Hepatocyte (in vitro differentiated cells): ENCODE results near the gene OOSP1. TPM values are rescaled to one million over a fixed set of nuclear protein-coding genes. Genes with fewer than 3 reads are reported as not detected.

Experiments
- DNase-seq: peaks from one replicate; pipeline ENCODE4 v3.0.0-alpha.2; 2016; ENCODE audit warnings: low spot score
- H2AFZ ChIP-seq: fragments of 200-600 bp; sonication (generic); 2 replicates; pipeline ENCODE4 v1.6.0; 2016; ENCODE audit warnings: antibody characterized with exemption, mild to moderate bottlenecking
- H3K27ac ChIP-seq: fragments of 200-600 bp; sonication (generic); 2 replicates; pipeline ENCODE4 v1.5.1; 2016; ENCODE audit warnings: mild to moderate bottlenecking
- H3K27me3 ChIP-seq: fragments of 200-600 bp; sonication (generic); 2 replicates; pipeline ENCODE4 v1.6.1; 2016
- H3K36me3 ChIP-seq: fragments of 200-600 bp; sonication (generic); replicated peaks from 2 replicates; pipeline ENCODE4 v1.5.1; 2016; ENCODE audit warnings: low read depth; ENCODE audit not compliant: insufficient read depth
- H3K4me1 ChIP-seq: fragments of 200-600 bp; sonication (generic); 2 replicates; pipeline ENCODE4 v1.5.1; 2016; ENCODE audit warnings: mild to moderate bottlenecking, moderate library complexity; ENCODE audit not compliant: insufficient read depth
- H3K4me2 ChIP-seq: fragments of 200-600 bp; sonication (generic); 2 replicates; pipeline ENCODE4 v1.6.0; 2016
- H3K4me3 ChIP-seq: fragments of 200-600 bp; sonication (generic); 2 replicates; pipeline ENCODE4 v1.5.1; 2016; ENCODE audit warnings: mild to moderate bottlenecking
- H3K79me2 ChIP-seq: fragments of 200-600 bp; sonication (generic); 2 replicates; pipeline ENCODE4 v1.6.0; 2017; ENCODE audit warnings: mild to moderate bottlenecking
- H3K9me2 ChIP-seq: fragments of 200-600 bp; sonication (generic); replicated peaks from 2 replicates; pipeline ENCODE4 v1.6.0; 2017; ENCODE audit warnings: mild to moderate bottlenecking; ENCODE audit not compliant: insufficient read depth
- H3K9me3 ChIP-seq: fragments of 200-600 bp; sonication (generic); 2 replicates; pipeline ENCODE4 v1.5.1; 2016; ENCODE audit warnings: low read depth, mild to moderate bottlenecking
- H4K20me1 ChIP-seq: fragments of 200-600 bp; sonication (generic); 2 replicates; pipeline ENCODE4 v1.6.0; 2016; ENCODE audit warnings: mild to moderate bottlenecking; ENCODE audit not compliant: insufficient read depth, poor library complexity, severe bottlenecking
- EZH2 ChIP-seq: fragments of 200-600 bp; sonication (generic); IDR thresholded peaks from 2 replicates; pipeline ENCODE4 v1.6.1; 2016; ENCODE audit warnings: antibody characterized with exemption, mild to moderate bottlenecking, borderline replicate concordance
- EZH2phosphoT487 ChIP-seq: fragments of 200-600 bp; sonication (generic); IDR thresholded peaks from one replicate; pipeline ENCODE4 v1.6.1; 2018; ENCODE audit warnings: antibody characterized with exemption, mild to moderate bottlenecking, low read depth, moderate library complexity; ENCODE audit not compliant: unreplicated experiment, severe bottlenecking
- WGBS: methylation state at CpG from one replicate; pipeline ENCODE4 v1.1.6; 2016; ENCODE audit warnings: low lambda C conversion rate; ENCODE audit errors: missing lambda C conversion rate; 5-methylcytosine and 5-hydroxymethylcytosine counted together
- polyA plus RNA-seq: library from polyadenylated mRNA; unstranded; fragments of >200 nt; fragmentation: Nextera tagmentation; extraction: Ambion mirVana; gene quantifications from 2 replicates; pipeline ENCODE4 v1.2.1, GENCODE V29; 2016
- total RNA-seq: library from RNA; depleted of rRNA; stranded (reverse); fragments of >200 nt; gene quantifications from 2 replicates; pipeline ENCODE4 v1.2.3, GENCODE V29; 2014
- TF ChIP-seq, protein P1 (sequence below): fragments of 200-600 bp; sonication (generic); IDR thresholded peaks from 2 replicates; pipeline ENCODE4 v1.5.1; 2016; ENCODE audit warnings: antibody characterized with exemption, mild to moderate bottlenecking; ENCODE audit not compliant: poor library complexity

Gene OOSP1
- total and polyA plus RNA-seq, 2 experiments from 2014 or later = not detected

DNA sequence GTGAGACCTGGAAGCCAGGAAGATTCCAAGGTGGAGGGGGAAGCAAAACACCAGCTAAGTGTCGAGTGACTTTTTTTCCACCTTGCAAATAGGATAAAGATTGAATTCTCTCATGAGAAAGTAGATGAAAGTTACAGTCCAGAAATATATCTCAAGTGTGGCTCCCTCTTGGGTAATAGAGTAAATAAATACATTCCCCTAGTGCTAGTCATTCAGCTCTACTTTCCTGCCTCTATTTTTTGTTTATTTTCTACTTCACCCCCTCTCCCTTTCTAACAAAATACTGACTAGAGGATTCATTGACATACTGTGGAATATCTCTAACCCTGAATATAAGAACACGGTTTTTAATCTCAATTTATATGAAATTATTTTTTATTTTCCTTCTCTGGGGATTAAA lies 59.6 kb downstream of the OOSP1 start:
- H3K36me3 ChIP-seq = no peaks in the 10 kb centered on the region
- H3K9me2 ChIP-seq = no peaks in the 10 kb centered on the region
- H3K4me2 ChIP-seq = no peak overlapping the region
- WGBS = 51% methylated on average over 2 of the region's 2 CpGs
- no peak overlapping the region for H3K27ac ChIP-seq
- no peak for TF ChIP-seq EZH2phosphoT487
- TF ChIP-seq EZH2 = no peak
- TF ChIP-seq, protein P1, sequence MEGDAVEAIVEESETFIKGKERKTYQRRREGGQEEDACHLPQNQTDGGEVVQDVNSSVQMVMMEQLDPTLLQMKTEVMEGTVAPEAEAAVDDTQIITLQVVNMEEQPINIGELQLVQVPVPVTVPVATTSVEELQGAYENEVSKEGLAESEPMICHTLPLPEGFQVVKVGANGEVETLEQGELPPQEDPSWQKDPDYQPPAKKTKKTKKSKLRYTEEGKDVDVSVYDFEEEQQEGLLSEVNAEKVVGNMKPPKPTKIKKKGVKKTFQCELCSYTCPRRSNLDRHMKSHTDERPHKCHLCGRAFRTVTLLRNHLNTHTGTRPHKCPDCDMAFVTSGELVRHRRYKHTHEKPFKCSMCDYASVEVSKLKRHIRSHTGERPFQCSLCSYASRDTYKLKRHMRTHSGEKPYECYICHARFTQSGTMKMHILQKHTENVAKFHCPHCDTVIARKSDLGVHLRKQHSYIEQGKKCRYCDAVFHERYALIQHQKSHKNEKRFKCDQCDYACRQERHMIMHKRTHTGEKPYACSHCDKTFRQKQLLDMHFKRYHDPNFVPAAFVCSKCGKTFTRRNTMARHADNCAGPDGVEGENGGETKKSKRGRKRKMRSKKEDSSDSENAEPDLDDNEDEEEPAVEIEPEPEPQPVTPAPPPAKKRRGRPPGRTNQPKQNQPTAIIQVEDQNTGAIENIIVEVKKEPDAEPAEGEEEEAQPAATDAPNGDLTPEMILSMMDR = no peak
- no peaks in the 10 kb centered on the region for H3K79me2 ChIP-seq
- no peaks in the 10 kb centered on the region for H3K4me1 ChIP-seq
- DNase-seq = no peak
- H2AFZ ChIP-seq = no peak overlapping the region
- no peaks in the 10 kb centered on the region for H4K20me1 ChIP-seq
- peaks cover 4% of the 10 kb centered on the region for H3K9me3 ChIP-seq
- no peak overlapping the region for H3K4me3 ChIP-seq
- H3K27me3 ChIP-seq = no peaks in the 10 kb centered on the region

GRCh38 chr11:59999691-60000090 lies 61.5 kb downstream of the OOSP1 start:
- no peak overlapping the region for H2AFZ ChIP-seq
- 58% methylated on average over 4 of the region's 4 CpGs for WGBS
- H3K4me3 ChIP-seq = no peak overlapping the region
- H3K79me2 ChIP-seq = no peaks in the 10 kb centered on the region
- H3K27ac ChIP-seq = no peak overlapping the region
- H3K9me3 ChIP-seq = peaks cover 4% of the 10 kb centered on the region
- no peaks in the 10 kb centered on the region for H4K20me1 ChIP-seq
- no peaks in the 10 kb centered on the region for H3K36me3 ChIP-seq
- no peaks in the 10 kb centered on the region for H3K4me1 ChIP-seq
- TF ChIP-seq, protein P1 = no peak
- TF ChIP-seq EZH2 = no peak
- no peak for TF ChIP-seq EZH2phosphoT487
- H3K4me2 ChIP-seq = no peak overlapping the region
- H3K27me3 ChIP-seq = no peaks in the 10 kb centered on the region
- no peak for DNase-seq
- no peaks in the 10 kb centered on the region for H3K9me2 ChIP-seq

GRCh38 chr11:60003729-60004128 lies 65.5 kb downstream of the OOSP1 start:
- peaks cover 4% of the 10 kb centered on the region for H3K9me3 ChIP-seq
- no peaks in the 10 kb centered on the region for H3K9me2 ChIP-seq
- H3K4me3 ChIP-seq = no peak overlapping the region
- H3K79me2 ChIP-seq = no peaks in the 10 kb centered on the region
- H4K20me1 ChIP-seq = no peaks in the 10 kb centered on the region
- no peaks in the 10 kb centered on the region for H3K4me1 ChIP-seq
- 75% methylated on average over 2 of the region's 2 CpGs for WGBS
- no peak overlapping the region for H3K27ac ChIP-seq
- TF ChIP-seq, protein P1 = no peak
- no peak for TF ChIP-seq EZH2
- TF ChIP-seq EZH2phosphoT487 = no peak
- H3K4me2 ChIP-seq = no peak overlapping the region
- no peak for DNase-seq
- no peaks in the 10 kb centered on the region for H3K36me3 ChIP-seq
- H3K27me3 ChIP-seq = no peaks in the 10 kb centered on the region
- no peak overlapping the region for H2AFZ ChIP-seq

DNA sequence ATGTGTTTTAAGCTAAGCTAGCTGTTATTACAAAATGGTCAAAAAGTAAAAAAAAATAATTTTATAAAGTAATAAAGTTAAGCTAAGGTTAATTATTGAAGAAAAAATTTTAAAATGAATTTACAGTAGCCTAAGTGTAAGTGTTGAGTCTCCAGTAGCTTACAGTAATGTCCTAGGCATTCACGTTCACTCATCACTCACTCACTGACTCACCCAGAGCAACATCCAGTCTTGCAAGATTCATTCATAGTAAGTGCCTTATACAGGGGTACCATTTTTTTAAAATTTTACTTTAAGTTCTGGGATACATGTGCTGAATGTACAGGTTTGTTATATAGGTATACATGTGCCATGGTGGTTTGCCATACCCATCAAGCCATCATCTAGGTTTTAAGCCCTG lies 67.1 kb downstream of the OOSP1 start:
- Histone ChIP-seq H3K36me3 (no peaks in the 10 kb centered on the region), H3K27me3 (no peaks in the 10 kb centered on the region), H3K4me3 (no peak overlapping the region), H3K9me3 (peaks cover 4% of the 10 kb centered on the region), H3K9me2 (no peaks in the 10 kb centered on the region), H4K20me1 (no peaks in the 10 kb centered on the region), H3K4me1 (no peaks in the 10 kb centered on the region), H3K4me2 (no peak overlapping the region), H2AFZ (no peak overlapping the region), H3K79me2 (no peaks in the 10 kb centered on the region), H3K27ac (no peak overlapping the region)
- no peak for DNase-seq
- WGBS = 81% methylated on average over 1 of the region's 1 CpG
- TF ChIP-seq, protein P1 = no peak
- TF ChIP-seq EZH2phosphoT487 = no peak
